NT2/D1 (cell line): ENCODE data around the gene STK24.

Experiments
- YY1 ChIP-seq: IDR thresholded peaks from 2 replicates; pipeline ENCODE4 v1.6.1; 2011; ENCODE audit not compliant: insufficient read length, insufficient read depth
- ZNF274 ChIP-seq: IDR thresholded peaks from 2 replicates; pipeline ENCODE4 v1.6.1; 2011; ENCODE audit warnings: mild to moderate bottlenecking, low read depth, low read length

DNA sequence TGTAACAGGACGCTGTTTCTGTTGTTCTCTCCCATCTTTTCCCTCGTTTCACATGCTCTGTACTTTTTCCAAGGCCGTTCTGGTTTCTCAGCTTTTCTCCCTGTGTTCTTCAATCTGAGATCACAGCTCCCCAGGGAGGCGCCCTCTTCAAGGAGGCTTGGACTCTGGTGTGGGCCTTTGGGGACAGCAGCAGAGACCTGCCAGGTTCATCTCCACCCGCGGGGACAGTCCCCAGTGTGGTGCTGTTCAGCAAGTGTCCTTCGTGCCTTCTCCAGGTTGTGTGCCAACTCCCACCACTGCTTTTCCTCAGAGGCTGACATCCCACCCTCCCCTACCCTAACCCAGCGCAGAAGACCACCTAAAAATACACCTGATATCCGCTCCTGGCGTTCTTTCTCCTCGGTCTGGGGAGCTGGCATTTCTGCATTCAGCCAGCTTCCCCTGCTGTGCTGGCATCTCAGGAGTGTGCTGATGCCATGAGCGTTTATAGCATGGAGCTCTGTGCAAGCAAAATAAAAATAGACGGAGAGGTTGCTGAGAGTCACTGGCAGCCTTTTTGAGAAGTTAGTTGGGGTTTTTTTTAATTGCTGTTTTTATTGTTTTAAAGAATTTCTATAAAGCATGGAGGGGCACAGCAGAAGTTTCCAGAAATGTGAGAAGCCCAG is 149.4 kb downstream of the STK24 start:
- TF ChIP-seq ZNF274 = no peak
- no peak for TF ChIP-seq YY1
